Kidney epithelial cell (primary cell): ENCODE results near the gene PLXNA2. TPM values are rescaled to one million over a fixed set of nuclear protein-coding genes. Genes with fewer than 3 reads are reported as not detected.

Experiments used
- DNase-seq: peaks from one replicate; pipeline ENCODE4 v3.0.0-alpha.2; 2010; ENCODE audit warnings: low read depth
- H3K27me3 ChIP-seq: 2 replicates; pipeline ENCODE4 v1.6.0; 2011; ENCODE audit warnings: low read length; ENCODE audit not compliant: control insufficient read depth, insufficient read depth
- H3K36me3 ChIP-seq: 2 replicates; pipeline ENCODE4 v1.5.1; 2011; ENCODE audit warnings: low read length; ENCODE audit not compliant: control insufficient read depth, insufficient read depth
- H3K4me3 ChIP-seq: 2 replicates; pipeline ENCODE4 v1.5.1; 2011; ENCODE audit warnings: low read depth, mild to moderate bottlenecking, control low read depth, low read length
- total RNA-seq: library from RNA; depleted of rRNA; stranded (reverse); fragments of >200 nt; gene quantifications from 2 replicates; pipeline ENCODE4 v1.2.3, GENCODE V29; 2015
- TF ChIP-seq, protein P1 (sequence below): IDR thresholded peaks from 2 replicates; pipeline ENCODE4 v1.5.1; 2011; ENCODE audit warnings: mild to moderate bottlenecking, moderate library complexity, low read length, control low read depth, inconsistent platforms; ENCODE audit not compliant: insufficient read depth, poor library complexity, severe bottlenecking

The PLXNA2 gene
- total RNA-seq, 1 donor from 2014 or later = 6.9 TPM

DNA sequence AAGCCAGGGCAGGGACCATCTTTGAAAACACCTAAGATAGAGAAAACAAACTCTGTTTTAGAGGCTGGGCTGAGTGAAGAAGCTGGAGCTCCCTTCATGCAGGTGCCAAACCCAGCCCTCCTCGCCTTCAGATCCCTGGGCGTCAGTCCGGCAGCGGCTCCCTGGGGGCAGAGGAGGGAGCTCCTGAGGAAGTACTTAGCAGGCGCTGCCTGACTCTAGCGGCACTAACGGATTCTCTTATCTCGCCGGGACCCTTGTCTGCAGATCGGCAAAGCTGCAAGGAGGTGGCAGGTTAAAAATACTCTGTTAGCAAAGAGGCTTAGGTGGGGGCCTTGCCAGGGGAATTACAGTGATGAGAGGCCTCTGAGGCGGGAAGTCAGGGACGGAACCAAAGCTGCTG is 79.6 kb downstream of the PLXNA2 start:
- TF ChIP-seq, protein P1, sequence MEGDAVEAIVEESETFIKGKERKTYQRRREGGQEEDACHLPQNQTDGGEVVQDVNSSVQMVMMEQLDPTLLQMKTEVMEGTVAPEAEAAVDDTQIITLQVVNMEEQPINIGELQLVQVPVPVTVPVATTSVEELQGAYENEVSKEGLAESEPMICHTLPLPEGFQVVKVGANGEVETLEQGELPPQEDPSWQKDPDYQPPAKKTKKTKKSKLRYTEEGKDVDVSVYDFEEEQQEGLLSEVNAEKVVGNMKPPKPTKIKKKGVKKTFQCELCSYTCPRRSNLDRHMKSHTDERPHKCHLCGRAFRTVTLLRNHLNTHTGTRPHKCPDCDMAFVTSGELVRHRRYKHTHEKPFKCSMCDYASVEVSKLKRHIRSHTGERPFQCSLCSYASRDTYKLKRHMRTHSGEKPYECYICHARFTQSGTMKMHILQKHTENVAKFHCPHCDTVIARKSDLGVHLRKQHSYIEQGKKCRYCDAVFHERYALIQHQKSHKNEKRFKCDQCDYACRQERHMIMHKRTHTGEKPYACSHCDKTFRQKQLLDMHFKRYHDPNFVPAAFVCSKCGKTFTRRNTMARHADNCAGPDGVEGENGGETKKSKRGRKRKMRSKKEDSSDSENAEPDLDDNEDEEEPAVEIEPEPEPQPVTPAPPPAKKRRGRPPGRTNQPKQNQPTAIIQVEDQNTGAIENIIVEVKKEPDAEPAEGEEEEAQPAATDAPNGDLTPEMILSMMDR = no peak

DNA sequence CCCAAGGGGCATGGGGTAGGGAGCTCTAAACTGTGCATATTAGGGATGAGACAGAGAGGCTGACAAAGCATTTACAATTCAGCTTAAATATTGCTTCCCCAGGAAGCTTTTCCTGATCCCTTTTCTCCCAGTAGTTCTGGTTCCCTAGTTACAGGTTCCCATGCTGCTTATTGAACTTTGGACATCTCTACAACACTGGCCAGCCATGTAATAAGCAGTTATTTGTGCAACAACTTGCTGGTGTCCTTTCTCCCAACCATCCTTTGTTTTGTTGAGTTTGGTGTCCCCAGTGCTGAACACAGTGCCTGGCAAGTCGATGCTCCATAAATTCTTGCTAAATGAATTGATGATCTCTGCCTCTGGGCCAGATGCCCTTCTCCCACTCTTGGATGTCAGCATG is 80.6 kb downstream of the PLXNA2 start:
- no peak for DNase-seq
- Histone ChIP-seq H3K27me3 (no peaks in the 10 kb centered on the region), H3K36me3 (no peaks in the 10 kb centered on the region), H3K4me3 (no peak overlapping the region)
- TF ChIP-seq, protein P1 = no peak

More for the DNA sequence above, 79.6 kb downstream of the PLXNA2 start:
- no peak overlapping the region for H3K4me3 ChIP-seq
- H3K27me3 ChIP-seq = no peaks in the 10 kb centered on the region
- no peak for DNase-seq
- H3K36me3 ChIP-seq = no peaks in the 10 kb centered on the region

DNA sequence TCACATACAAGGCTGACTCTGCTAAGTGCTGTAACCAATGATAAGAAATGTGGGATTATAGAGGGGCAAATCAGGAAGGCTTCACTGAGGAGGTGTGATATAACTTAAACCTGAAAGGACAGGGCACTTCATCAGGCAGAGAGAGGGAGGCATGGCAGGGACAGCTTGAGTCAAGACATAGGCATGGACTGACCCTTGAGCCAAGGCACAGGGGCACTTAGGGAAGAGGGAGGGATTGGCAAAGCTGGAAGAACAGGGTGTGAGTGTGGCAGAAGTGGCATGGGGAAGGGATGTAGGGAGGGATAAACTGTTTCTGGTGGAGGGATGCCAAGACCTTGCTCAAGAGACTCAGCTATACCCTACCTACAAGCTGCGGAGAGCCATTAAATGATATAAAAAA is 81.3 kb downstream of the PLXNA2 start:
- no peak for DNase-seq
- H3K36me3 ChIP-seq = no peaks in the 10 kb centered on the region
- H3K27me3 ChIP-seq = no peaks in the 10 kb centered on the region
- H3K4me3 ChIP-seq = no peak overlapping the region
- TF ChIP-seq, protein P1 = no peak

DNA sequence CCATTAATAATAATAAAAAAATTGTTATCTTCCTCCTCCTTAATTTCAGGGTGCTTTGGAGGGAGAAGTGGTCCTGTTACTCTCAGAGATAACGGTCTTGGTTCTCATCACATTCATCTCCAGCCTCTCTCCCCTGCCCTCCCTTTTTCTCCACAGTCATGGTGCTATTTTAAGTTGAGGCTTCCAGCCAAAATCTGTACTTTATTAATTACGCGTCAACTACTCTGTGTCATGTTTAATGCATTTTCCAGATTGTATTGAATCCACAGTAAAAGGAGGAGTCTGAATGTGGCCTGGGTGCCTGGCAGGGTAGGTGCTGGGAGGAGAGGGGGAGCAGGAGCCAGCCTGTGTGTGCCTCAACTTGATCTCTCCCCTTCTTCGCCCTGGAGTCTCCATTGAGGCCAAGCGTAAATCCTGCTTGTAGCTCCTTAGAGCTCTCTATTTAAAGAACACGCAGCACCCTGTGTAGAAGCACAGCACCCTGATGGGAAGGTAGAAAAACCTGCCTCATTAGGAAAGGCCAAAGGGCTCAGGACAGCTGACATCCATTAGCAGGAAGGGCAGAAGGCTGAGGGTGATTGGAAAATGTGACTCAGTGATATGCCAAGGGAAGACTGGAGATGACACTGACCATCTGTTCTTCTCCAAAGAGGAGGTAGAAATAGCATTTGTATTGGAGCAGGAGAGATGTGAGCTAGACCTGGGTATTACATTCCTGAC is 82.4 kb downstream of the PLXNA2 start:
- H3K27me3 ChIP-seq = no peaks in the 10 kb centered on the region
- no peak overlapping the region for H3K4me3 ChIP-seq
- DNase-seq = no peak
- TF ChIP-seq, protein P1 = no peak
- no peaks in the 10 kb centered on the region for H3K36me3 ChIP-seq

DNA sequence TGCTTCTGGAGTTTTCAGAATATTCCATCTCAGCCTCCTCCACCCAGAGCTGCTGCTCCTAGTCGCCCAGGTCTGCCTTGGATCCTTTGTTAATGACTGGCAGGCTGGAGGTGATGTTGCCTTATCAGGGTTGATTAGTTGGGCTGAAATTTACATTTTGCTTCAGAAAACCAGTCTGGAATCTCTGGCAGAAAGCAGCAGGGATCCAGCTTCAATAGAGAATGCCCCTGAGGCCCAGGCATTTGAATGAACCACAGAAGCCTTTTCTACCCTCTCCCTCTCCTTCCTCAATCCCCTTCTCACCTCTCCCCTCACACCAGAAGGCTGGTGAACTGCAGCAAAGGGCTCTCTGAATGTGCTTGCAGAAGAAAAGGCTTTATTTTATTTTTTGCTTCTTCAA is 83.2 kb downstream of the PLXNA2 start:
- DNase-seq = no peak
- H3K27me3 ChIP-seq = no peaks in the 10 kb centered on the region
- H3K36me3 ChIP-seq = no peaks in the 10 kb centered on the region
- no peak overlapping the region for H3K4me3 ChIP-seq
- TF ChIP-seq, protein P1 = no peak
